Measurements from ENCODE around the gene RNF207. TPM values are rescaled to one million over a fixed set of nuclear protein-coding genes. Genes with fewer than 3 reads are reported as not detected.

RNF207 gene
- polyA plus RNA-seq, 1 donor from 2014 or later = 3.5 TPM

- no peak overlapping the region for H2AFZ ChIP-seq (ENCODE audit: low read depth, low read length)
- peak overlapping the region; percentile 94 for H3K4me3 ChIP-seq (ENCODE audit: low read length)
- H3K4me2 ChIP-seq (ENCODE audit: low read length) = peak overlapping the region; percentile 98
- no peaks in the 10 kb centered on the region for H4K20me1 ChIP-seq (ENCODE audit: insufficient read depth)
- H3K9me2 ChIP-seq (ENCODE audit: insufficient read depth, low read length) = no peaks in the 10 kb centered on the region
- H3K36me3 ChIP-seq (ENCODE audit: insufficient read depth, low read length) = no peaks in the 10 kb centered on the region
- H3K9ac ChIP-seq (ENCODE audit: low read length) = peak overlapping the region; percentile 89
- no peaks in the 10 kb centered on the region for H3K9me3 ChIP-seq (ENCODE audit: low read length)
- H3K27me3 ChIP-seq (ENCODE audit: insufficient read depth, low read depth, low read length) = no peaks in the 10 kb centered on the region
- H3K27ac ChIP-seq (ENCODE audit: low read length) = no peak overlapping the region
- H3K79me2 ChIP-seq (replicated peaks; ENCODE audit: insufficient read depth, low read length) = peaks cover 21% of the 10 kb centered on the region
- no peaks in the 10 kb centered on the region for H3F3A ChIP-seq (ENCODE audit: insufficient read depth, low read length, poor library complexity, severe bottlenecking)
- no peak for TF ChIP-seq REST (IDR thresholded peaks at IDR 0.05; ENCODE audit: borderline replicate concordance)
- TF ChIP-seq TAF1 (IDR thresholded peaks at IDR 0.05; ENCODE audit: low read depth) = no peak
- no peak for TF ChIP-seq SMC3 (conservative IDR thresholded peaks at IDR 0.05; ENCODE audit: poor library complexity)
- no peak for TF ChIP-seq POLR2AphosphoS5 (IDR thresholded peaks at IDR 0.05)
- no peak for TF ChIP-seq RAD21 (conservative IDR thresholded peaks at IDR 0.05)
- TF ChIP-seq EZH2 (IDR thresholded peaks at IDR 0.05; ENCODE audit: borderline replicate concordance, insufficient read depth, low read length, poor library complexity, severe bottlenecking) = no peak
Measured at GRCh38 chr1:6197746-6198427, 8.0 kb upstream of the RNF207 start.

DNA sequence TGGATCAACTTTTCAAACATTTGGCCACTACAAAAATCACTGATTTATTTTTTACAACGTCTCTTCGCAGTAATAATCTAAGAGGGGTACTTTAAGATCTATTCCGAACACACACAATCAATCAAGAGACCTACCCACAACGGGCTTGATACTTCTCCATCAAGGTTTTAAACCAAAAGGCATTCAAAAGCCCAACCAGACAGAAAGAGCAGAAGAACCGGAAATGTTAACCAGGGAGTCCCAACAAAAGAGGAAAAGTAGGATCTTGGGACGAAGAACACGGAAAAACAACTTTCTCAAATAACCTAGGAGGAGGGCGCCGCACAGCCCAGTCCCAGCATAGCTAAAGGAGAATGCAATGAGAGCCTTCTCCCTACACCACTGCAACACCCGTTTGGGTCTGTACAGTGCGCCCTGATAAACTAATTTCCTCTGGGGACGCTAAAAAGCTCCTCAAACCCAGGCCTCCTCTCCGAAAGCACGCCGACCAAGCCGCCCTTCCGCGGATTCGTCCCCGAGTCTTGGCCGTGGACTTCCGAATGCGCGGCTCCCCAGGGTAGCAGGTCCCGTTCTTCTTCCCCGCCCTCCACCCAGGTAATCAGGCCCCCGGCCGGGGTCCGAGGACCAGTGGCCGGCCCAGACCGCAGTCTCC lies 7.1 kb upstream of the RNF207 start:
- H4K20me1 ChIP-seq (ENCODE audit: insufficient read depth) = no peaks in the 10 kb centered on the region
- H3K9ac ChIP-seq (ENCODE audit: low read length) = peak overlapping the region; percentile 89
- H3K27ac ChIP-seq (ENCODE audit: low read length) = peak overlapping the region; percentile 67
- no peaks in the 10 kb centered on the region for H3K9me3 ChIP-seq (ENCODE audit: low read length)
- no peaks in the 10 kb centered on the region for H3K36me3 ChIP-seq (ENCODE audit: insufficient read depth, low read length)
- H3K4me2 ChIP-seq (ENCODE audit: low read length) = peak overlapping the region; percentile 98
- H3K9me2 ChIP-seq (ENCODE audit: insufficient read depth, low read length) = no peaks in the 10 kb centered on the region
- H2AFZ ChIP-seq (ENCODE audit: low read depth, low read length) = peak overlapping the region; percentile 48
- H3K27me3 ChIP-seq (ENCODE audit: insufficient read depth, low read depth, low read length) = no peaks in the 10 kb centered on the region
- peaks cover 21% of the 10 kb centered on the region for H3K79me2 ChIP-seq (replicated peaks; ENCODE audit: insufficient read depth, low read length)
- TF ChIP-seq SMC3 (conservative IDR thresholded peaks at IDR 0.05; ENCODE audit: poor library complexity) = no peak
- peak overlapping the region; percentile 94 for H3K4me3 ChIP-seq (ENCODE audit: low read length)
- H3F3A ChIP-seq (ENCODE audit: insufficient read depth, low read length, poor library complexity, severe bottlenecking) = no peaks in the 10 kb centered on the region

DNA sequence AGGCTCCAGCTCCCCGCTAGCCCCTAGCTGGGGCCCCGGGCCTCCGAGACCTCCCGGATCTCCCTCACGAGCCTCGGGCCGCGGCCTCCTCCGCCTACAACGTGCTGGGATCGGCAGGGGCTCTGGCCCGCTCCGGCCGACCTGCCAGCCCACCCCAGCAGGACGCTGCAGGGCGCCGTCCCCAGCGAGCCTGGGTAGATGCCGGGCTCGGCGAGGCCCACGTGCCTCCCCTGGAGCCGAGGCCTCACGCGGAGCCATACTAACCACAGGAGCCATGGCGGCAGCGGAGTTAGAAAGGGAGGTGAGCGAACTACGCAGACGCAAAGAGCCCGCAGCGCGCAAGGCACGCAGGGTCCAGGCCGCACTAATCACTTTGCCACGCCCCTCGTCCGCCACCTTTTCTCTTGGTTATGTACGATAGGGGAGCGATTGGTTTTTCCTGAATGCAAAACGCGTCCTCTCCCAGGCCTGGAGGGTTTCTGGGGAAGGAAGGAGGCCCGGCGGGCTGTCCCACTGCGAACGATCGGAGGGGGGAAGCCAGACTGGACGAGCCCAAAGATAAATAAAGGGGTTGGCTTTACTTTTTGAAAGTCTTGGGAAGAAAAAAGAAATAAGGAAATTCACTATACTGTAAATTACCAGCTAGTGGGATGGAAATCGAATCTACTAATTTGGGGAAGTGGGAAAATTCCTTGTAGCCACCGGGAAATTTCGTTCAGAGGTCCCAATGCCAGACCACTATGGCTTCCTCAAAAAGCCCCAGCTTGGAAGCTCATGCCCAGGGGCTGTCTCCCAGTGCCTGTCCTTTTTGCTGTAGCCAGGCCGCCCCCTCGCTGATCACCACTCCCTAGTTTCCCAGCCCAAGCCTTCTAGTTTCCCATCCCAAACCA lies 6.4 kb upstream of the RNF207 start, which contains the start of gene RPL22:
Gene RPL22 (minus strand): TSS at position 298 of the 890 bp plus-strand sequence. CDS start 22 bp downstream, at position 276.
- peak within 1 kb of the TSS; percentile 94 for H3K4me3 ChIP-seq (ENCODE audit: low read length)
- peak within 1 kb of the TSS; percentile 67 for H3K27ac ChIP-seq (ENCODE audit: low read length)
- H3K9ac ChIP-seq (ENCODE audit: low read length) = peak within 1 kb of the TSS; percentile 89
- no peaks in the 10 kb centered on the region for H3K36me3 ChIP-seq (ENCODE audit: insufficient read depth, low read length)
- peak within 1 kb of the TSS; percentile 67 for H2AFZ ChIP-seq (ENCODE audit: low read depth, low read length)
- TF ChIP-seq RAD21 (conservative IDR thresholded peaks at IDR 0.05) (peak; percentile 36), REST (IDR thresholded peaks at IDR 0.05; ENCODE audit: borderline replicate concordance) (peak; percentile 74), SMC3 (conservative IDR thresholded peaks at IDR 0.05; ENCODE audit: poor library complexity) (peak; percentile 45), MXI1 (conservative IDR thresholded peaks at IDR 0.05; ENCODE audit: poor library complexity, severe bottlenecking) (peak; percentile 99), EZH2 (IDR thresholded peaks at IDR 0.05; ENCODE audit: borderline replicate concordance, insufficient read depth, low read length, poor library complexity, severe bottlenecking) (no peak), EP300 (conservative IDR thresholded peaks at IDR 0.05; ENCODE audit: poor library complexity, severe bottlenecking) (peak; percentile 55), TAF1 (IDR thresholded peaks at IDR 0.05; ENCODE audit: low read depth) (no peak), POLR2AphosphoS5 (IDR thresholded peaks at IDR 0.05) (peak; percentile 95)
- TF ChIP-seq, protein P1, sequence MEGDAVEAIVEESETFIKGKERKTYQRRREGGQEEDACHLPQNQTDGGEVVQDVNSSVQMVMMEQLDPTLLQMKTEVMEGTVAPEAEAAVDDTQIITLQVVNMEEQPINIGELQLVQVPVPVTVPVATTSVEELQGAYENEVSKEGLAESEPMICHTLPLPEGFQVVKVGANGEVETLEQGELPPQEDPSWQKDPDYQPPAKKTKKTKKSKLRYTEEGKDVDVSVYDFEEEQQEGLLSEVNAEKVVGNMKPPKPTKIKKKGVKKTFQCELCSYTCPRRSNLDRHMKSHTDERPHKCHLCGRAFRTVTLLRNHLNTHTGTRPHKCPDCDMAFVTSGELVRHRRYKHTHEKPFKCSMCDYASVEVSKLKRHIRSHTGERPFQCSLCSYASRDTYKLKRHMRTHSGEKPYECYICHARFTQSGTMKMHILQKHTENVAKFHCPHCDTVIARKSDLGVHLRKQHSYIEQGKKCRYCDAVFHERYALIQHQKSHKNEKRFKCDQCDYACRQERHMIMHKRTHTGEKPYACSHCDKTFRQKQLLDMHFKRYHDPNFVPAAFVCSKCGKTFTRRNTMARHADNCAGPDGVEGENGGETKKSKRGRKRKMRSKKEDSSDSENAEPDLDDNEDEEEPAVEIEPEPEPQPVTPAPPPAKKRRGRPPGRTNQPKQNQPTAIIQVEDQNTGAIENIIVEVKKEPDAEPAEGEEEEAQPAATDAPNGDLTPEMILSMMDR (IDR thresholded peaks at IDR 0.05; ENCODE audit: poor library complexity, severe bottlenecking) = no peak
- H3F3A ChIP-seq (ENCODE audit: insufficient read depth, low read length, poor library complexity, severe bottlenecking) = no peaks in the 10 kb centered on the region
- no peaks in the 10 kb centered on the region for H3K9me2 ChIP-seq (ENCODE audit: insufficient read depth, low read length)
- H3K79me2 ChIP-seq (replicated peaks; ENCODE audit: insufficient read depth, low read length) = peaks cover 21% of the 10 kb centered on the region
- H3K9me3 ChIP-seq (ENCODE audit: low read length) = no peaks in the 10 kb centered on the region
- H3K4me2 ChIP-seq (ENCODE audit: low read length) = peak within 1 kb of the TSS; percentile 98
- H3K27me3 ChIP-seq (ENCODE audit: insufficient read depth, low read depth, low read length) = no peaks in the 10 kb centered on the region
- no peaks in the 10 kb centered on the region for H4K20me1 ChIP-seq (ENCODE audit: insufficient read depth)
